BLaER1 treated with 17β-estradiol and CSF1 and Interleukin-3, amounts not matched to agents 10 nM and 100 nM (cell line): ENCODE data around the gene OR2B6.

Experiments used
- H3K27ac ChIP-seq, 11 experiments: shearing (Covaris generic); formaldehyde crosslinking; 2 replicates each; pipeline ENCODE4 v1.8.1; 2022
- H3K27me3 ChIP-seq, 11 experiments: shearing (Covaris generic); formaldehyde crosslinking; 2 replicates each; pipeline ENCODE4 v1.8.1; 2022
- H3K36me3 ChIP-seq, 11 experiments: shearing (Covaris generic); formaldehyde crosslinking; 2 replicates each; pipeline ENCODE4 v1.8.1; 2022
- H3K4me1 ChIP-seq, 10 experiments: shearing (Covaris generic); formaldehyde crosslinking; 2 replicates each; pipeline ENCODE4 v1.8.1; 2022
- H3K4me2 ChIP-seq, 11 experiments: shearing (Covaris generic); formaldehyde crosslinking; 2 replicates each; pipeline ENCODE4 v1.8.1; 2022
- H3K4me3 ChIP-seq, 10 experiments: shearing (Covaris generic); formaldehyde crosslinking; 2 replicates each; pipeline ENCODE4 v1.8.1; 2022
- H3K9ac ChIP-seq, 11 experiments: shearing (Covaris generic); formaldehyde crosslinking; 2 replicates each; pipeline ENCODE4 v1.8.1; 2022
- H3K9me3 ChIP-seq, 11 experiments: shearing (Covaris generic); formaldehyde crosslinking; replicated peaks in 1 of 11; 2 replicates each; pipeline ENCODE4 v1.8.1; 2022
- H4K20me1 ChIP-seq, 11 experiments: shearing (Covaris generic); formaldehyde crosslinking; 2 replicates each; pipeline ENCODE4 v1.8.1; 2022
- Cebpa-rat ChIP-seq, 11 experiments: shearing (Covaris generic); IDR thresholded peaks; 2 replicates each; pipeline ENCODE4 v1.8.1; 2022

Gene OR2B6

DNA sequence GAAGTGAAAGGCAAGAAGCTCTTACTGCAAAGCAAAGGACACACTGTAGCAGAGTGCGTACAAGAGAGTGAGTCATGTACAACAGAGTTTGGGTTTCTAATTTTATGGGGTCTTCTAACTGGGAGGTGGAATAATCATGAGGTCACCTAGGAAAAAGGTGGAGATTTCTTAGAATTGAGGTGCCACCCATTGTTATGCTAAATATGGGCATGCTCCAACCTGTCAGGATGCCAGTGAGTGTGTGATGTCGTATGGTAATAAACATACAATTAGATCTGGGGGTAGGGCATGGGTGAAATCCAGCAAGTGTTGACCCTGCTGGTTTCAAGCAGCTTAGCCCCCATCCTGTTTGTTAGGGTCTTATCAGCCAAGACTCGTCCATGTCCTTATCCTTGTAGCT is 46.6 kb downstream of the OR2B6 start:
- Histone ChIP-seq H3K9me3 (0 out of 22 replicates have a peak, but pooled peaks cover 0 to 6% (median 0%) of the 10 kb centered on the region in 11 experiments), H3K4me2 (no peak overlapping the region), H3K4me3 (no peak overlapping the region), H3K9ac (no peak overlapping the region), H4K20me1 (no peaks in the 10 kb centered on the region), H3K27me3 (no peaks in the 10 kb centered on the region), H3K27ac (no peak overlapping the region), H3K4me1 (peaks cover 0 to 10% (median 2%) of the 10 kb centered on the region in 10 experiments; a peak in 10 of 20 replicates), H3K36me3 (no peaks in the 10 kb centered on the region)
- no peak for TF ChIP-seq Cebpa-rat (IDR thresholded peaks at IDR 0.05)

DNA sequence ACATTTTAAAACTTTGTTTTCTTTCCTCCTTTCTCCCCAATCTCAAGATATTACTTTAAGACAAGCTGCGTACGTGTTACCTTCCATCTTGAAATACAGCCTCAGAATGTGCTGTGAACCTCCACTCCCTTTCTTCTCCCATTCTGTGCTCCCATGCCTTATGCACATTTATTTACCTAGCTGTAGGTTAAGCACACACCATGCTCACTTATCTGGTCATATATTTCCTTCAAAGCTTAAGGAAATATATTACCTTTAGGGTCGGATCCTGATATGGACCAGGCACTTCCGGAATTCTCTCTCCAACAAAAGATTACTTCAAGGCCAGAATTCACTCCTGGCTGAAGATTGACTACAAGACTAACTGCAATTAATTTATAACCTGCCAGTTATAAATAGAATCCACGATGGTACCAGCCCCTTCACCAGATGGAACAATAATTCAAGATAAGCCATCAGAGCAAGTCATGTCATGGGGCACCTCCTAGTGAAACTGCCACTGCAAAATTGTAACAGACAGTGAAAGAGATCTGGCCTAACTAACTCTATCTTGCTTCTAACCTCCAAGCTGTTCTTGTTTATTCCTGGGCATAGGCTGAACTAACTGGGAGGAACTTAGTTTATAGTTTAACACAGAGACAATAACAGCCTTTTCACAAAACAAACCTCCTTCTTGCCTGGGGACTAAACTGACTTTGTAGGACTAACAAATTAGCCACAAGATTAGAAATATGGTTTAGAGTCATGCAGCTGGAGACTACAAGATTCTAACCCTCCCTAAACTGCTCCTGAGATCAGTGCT is 47.5 kb downstream of the OR2B6 start:
- Histone ChIP-seq H3K27ac (no peak overlapping the region), H3K36me3 (no peaks in the 10 kb centered on the region), H3K4me3 (no peak overlapping the region), H4K20me1 (no peaks in the 10 kb centered on the region), H3K9me3 (0 out of 22 replicates have a peak, but pooled peaks cover 0 to 6% (median 0%) of the 10 kb centered on the region in 11 experiments), H3K9ac (no peak overlapping the region), H3K4me2 (no peak overlapping the region), H3K27me3 (no peaks in the 10 kb centered on the region), H3K4me1 (peaks cover 0 to 10% (median 2%) of the 10 kb centered on the region in 10 experiments; a peak in 10 of 20 replicates)
- TF ChIP-seq Cebpa-rat (IDR thresholded peaks at IDR 0.05), result no peak

DNA sequence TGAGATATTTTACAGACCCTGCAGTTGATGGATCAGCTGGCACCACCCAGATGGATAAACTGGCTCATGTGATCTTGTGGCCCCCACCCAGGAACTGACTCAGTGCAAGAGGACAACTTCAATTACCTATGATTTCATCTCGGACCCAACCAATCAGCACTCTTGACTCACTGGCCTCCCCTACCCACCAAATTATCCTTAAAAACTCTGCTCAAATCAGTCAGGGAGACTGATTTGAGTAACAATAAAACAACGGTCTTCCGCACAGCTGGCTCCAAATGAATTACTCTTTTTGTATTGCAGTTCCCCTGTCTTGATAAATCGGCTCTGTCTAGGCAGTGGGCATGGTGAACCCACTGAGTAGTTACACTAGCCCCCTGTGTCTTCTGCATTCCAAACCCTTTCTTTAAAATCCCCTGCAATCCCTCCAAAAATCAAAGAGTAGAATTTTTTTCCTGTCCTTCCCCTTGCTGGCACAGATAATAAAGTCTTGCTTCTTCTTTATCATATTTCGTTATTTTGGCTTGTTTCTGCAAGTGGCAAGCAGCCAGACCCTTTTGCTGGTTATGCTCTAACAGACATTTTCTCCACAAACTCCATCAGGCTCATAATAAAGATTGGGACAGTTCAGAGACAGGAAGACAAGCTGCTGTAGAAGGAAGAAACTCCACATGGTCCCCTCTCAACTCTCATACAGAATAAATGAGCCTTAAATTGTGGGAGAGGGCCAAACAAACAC is 48.3 kb downstream of the OR2B6 start:
- Histone ChIP-seq H3K4me2 (no peak overlapping the region), H3K36me3 (no peaks in the 10 kb centered on the region), H3K9ac (no peak overlapping the region), H3K9me3 (peaks cover 0 to 7% (median 0%) of the 10 kb centered on the region in 11 experiments; a peak in 4 of 22 replicates), H4K20me1 (no peaks in the 10 kb centered on the region), H3K27me3 (no peaks in the 10 kb centered on the region), H3K4me3 (no peak overlapping the region), H3K4me1 (peaks cover 0 to 10% (median 2%) of the 10 kb centered on the region in 10 experiments; a peak in 10 of 20 replicates), H3K27ac (no peak overlapping the region)
- TF ChIP-seq Cebpa-rat (IDR thresholded peaks at IDR 0.05), result no peak

DNA sequence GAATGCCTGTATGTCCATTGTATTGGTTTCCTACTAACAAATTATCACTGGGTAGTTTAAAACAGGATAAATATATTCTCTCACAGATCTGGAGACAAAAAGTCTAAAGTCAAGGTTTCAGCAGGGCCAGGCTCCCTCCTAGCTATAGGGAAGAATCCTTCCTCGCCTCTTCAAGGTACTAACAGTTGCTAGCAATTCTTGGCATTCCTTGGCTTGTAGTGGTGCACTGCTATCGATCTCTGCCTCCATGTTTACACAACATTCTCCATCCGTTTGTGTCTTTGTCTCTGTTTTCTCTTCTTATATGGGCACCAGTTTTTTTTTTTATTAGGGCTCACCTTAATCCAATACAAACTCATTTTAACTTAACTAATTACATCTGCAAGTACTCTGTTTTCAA is 48.9 kb downstream of the OR2B6 start:
- Histone ChIP-seq H3K4me1 (peaks cover 0 to 10% (median 3%) of the 10 kb centered on the region in 10 experiments; a peak in 10 of 20 replicates), H3K4me3 (no peak overlapping the region), H3K27me3 (no peaks in the 10 kb centered on the region), H3K27ac (no peak overlapping the region), H4K20me1 (no peaks in the 10 kb centered on the region), H3K4me2 (no peak overlapping the region), H3K9ac (no peak overlapping the region), H3K36me3 (no peaks in the 10 kb centered on the region), H3K9me3 (peaks cover 0 to 11% (median 0%) of the 10 kb centered on the region in 11 experiments; a peak in 4 of 22 replicates)
- no peak for TF ChIP-seq Cebpa-rat (IDR thresholded peaks at IDR 0.05)
